ENCODE data around the gene BIRC6.

Gene BIRC6

DNA sequence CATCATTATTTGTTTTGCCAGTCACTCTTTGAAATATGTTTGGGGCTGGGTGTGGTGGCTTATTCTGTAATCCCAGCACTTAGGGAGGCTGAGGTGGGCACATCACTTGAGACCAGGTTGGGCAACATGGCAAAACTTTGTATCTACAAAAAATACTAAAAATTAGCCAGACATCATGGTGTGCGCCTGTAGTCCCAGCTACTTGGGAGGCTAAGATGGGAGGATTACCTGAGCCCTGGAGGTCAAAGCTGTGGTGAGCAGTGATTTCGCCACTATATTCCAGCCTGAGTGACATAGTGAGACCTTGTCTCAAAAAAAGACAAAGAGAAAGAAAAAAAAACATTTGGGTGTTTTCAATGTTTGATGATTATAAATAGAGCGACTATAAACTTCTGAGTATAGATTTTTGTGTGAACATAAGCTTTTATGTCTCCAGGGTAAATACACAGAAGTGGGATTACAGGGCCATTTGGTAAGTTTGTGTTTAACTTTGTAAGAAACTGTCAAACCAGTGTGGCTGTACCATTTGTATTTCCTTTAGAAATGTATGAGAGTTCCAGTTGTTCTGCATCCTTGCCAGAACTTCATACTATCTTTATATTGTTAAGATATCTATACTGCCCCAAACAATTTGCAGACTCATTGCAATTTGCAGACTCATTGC is 15.8 kb downstream of the BIRC6 start:
- DNase-seq: no peak

DNA sequence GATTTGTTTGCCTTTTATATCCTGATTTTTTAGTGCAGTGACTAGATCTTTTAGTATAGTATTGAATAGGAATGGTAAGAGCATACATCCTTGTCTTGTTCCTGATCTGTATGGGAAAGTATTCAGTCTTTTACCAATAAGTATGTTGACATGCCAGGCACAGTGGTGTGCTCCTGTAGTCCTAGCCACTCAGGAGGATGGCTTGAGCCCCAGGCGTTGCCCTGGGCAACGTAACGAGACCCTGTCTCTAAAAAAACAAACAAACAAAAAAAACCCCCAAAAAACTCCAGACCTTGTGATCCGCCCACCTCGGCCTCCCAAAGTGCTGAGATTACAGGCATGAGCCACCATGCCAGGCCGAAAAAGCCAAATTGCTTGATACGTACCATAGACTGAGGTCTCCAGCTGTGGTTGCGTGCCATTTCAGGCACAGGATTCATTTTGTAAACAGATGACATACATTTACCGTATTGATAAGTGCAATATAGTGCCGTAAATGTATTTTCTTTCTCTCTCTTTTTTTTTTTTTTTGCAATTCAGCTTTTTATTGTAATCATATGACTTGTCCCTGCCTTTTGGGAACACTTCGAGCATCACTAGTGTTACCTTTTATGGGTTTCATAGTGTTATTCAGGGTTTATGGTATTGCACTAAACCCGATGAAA is 18.5 kb downstream of the BIRC6 start:
- no peak for DNase-seq

DNA sequence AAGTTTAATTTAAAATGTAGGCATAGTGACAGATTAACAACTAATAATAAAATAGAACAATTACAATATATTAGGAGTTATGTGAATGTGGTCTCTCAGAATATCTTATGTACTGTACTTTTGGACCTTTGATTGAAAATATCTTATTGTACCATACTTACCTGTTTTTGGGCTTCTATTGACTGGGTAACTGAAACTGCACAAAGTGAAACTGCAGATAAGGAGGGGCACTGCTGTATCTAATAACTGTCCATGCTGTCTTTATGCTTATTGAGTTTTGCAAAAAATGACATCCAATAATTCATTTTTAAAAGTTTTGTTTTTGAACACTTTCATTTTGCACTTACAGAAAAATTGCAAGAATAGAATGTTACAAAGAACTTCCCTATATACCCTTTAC is 19.9 kb downstream of the BIRC6 start:
- no peak for DNase-seq

DNA sequence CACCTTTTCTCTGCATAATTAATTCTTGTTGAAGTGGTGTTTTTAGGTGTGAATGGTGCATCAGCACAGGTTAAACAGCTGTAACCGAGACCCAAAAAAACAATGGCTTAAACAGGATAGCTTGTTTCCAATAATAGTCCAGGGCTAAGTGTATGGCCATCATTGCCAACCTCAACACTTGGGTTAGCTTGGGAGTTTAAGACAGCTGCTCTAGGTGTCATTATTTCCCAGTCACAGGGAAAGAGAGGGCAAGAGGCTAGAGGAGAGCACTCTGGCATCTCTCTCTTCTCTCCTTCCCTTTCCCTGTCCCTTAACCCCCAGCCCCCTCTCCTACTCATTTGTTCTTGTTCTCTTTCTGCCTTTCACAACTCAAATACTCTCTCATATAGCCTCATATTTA is 21.1 kb downstream of the BIRC6 start:
- DNase-seq: no peak

DNA sequence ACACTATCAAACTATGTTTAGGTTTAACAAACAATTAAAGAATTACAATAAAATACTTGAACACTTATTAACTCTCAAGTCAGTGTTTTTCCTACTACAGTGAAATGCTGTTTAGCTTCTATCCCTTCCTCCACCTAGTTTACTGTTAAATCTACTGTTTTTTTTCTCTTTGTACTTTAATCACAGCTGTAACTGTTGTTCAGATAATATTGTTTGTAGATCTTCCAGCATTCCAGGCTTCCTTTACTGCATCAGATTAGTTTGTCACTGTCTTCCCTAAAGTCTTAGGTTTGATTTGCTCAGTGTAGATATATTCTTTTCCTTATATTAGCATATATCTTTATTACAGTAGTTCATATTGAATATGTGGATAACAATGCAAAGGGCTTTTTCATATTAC is 22.5 kb downstream of the BIRC6 start:
- DNase-seq: no peak

DNA sequence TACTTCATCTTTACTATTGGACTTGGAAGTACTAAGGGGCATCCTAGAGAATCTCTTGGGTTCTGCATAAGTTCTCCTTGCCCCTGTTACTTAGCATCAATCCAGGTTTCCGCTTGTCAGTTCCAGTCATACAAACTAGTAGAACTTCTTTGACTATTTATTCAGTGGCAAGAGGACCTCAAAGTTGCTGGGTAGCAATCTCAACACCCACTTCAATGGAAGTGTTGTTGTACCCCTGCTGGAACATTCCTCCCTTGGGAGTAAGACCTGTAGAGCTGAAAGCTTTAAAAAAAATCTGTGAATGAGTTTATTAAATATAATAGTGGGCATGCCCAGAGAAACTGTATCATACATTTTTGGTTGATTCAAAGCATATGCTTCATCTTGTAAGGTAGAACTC is 27.0 kb downstream of the BIRC6 start:
- DNase-seq: no peak

DNA sequence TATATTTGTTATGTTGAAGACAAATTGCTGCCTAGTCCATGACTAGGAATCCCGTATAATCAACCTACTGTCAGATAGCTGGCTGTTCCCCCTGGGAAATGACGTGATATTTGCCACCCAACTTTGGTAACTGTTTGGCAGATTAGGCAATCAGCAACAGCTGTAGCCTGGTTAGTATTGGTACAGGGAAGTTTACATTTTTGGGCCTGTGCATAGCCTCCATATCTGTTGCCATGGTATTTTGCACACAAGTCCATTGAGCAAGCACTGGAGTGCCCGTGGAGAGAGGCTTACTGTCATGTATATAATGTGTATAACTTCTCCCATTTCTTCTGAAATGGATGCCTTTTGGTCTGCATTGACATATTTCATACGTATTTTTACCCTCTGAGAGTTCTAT is 27.7 kb downstream of the BIRC6 start:
- DNase-seq: no peak

DNA sequence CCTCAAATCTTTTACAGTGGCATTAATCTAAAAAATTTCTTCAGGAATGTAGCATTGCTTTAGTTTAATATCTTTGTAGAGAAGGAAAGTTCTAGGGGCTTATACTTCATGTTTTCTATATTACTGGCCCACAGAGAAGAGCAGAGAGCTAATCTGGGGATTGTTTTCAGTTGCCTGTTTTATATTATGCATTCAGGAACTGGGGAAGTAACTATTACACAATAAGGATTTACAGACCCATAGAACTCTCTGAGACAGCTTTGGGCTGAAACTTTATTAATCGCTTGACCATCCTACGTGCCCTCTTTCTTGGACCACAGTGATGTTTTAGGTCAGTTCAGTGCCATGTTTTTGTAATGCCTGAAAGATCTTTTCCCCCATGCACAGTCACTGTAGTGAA is 29.9 kb downstream of the BIRC6 start:
- no peak for DNase-seq

DNA sequence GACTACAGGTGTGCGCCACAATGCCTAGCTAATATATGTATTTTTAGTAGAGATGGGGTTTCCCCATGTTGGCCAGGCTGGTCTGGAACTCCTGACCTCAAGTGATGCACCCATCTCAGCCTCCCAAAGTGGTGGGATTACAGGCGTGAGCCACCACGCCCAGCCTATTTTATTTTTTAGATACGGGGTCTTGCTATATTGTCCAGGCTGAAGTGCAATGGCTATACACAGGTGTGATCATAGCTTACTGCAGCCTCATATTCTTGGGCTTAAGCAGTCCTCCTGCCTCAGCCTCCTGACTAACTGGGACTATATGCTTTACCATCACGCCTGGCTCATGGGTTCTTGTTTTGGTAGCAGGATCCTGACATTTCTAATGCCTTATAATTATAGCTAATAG is 42.4 kb downstream of the BIRC6 start:
- no peak for DNase-seq

DNA sequence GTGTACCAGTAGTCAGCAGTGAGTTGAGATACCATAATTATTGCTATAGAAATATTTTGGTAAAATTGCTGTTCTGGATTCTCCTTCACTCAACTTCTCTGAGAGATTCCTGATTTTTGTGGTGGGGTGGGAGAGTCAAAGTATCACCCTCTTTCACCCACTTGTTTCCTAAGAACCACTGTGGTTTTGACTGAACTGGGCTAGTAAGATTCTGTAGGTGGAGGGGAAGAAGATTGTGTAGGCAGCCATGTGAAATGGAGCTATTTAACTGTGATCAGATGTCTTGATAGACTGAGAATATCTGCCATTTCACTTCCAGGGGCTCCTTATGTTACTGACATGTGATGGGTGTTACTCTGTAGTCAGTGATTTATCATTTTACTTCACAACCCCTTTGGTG is 45.3 kb downstream of the BIRC6 start:
- DNase-seq: no peak

DNA sequence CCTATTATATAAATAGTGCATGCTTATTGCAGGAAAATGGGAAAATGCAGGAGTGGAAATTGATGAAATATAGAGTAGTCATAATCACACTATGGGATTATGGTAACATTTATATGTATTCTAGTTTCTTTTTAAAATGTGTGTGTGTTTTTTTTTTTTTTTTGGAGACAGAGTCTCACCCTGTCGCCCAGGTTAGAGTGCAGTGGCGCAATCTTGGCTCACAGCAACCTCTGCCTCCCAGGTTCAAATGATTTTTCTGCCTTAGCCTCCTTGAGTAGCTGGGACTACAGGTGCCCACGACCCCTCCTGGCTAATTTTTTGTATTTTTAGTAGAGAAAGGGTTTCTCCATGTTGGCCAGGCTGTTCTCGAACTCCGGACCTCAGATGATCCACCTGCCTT is 47.0 kb downstream of the BIRC6 start:
- no peak for DNase-seq

DNA sequence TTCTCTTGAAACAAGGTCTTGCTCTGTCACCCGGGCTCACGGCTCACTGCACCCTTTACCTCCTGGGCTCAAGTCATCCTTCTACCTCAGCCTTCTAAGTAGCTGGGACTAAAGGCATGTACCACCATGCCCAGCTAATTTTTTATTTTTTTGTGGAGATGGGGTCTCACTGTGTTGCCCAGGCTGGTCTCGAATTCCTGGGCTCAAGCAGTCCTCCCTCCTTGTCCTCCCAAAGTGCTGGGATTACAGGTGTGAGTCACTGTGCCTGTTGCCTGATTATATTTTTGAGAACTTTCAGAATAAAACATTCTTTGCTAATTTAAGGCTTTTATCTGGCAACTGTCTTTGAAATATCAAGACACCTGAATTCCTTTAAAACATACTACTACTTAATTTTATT is 47.9 kb downstream of the BIRC6 start:
- no peak for DNase-seq

DNA sequence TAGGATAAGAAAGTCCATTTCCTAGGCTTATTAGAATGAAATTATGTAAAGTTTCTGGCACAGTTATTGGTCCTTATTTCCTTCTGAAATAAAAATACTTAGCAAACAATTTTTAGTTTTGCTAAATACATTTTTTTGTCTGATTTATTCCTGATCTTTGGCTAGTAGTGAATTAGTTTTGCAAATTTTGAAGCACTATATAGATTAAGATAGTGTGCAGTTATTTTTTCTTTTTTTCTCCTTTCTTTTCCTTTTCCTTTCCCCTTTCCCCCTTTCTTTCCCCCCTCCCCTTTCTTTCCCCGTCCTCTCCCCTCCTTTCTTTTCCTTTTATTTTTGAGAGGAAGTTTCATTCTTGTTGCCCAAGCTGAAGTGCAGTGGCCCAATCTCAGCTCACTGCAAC is 59.7 kb downstream of the BIRC6 start:
- DNase-seq: no peak

DNA sequence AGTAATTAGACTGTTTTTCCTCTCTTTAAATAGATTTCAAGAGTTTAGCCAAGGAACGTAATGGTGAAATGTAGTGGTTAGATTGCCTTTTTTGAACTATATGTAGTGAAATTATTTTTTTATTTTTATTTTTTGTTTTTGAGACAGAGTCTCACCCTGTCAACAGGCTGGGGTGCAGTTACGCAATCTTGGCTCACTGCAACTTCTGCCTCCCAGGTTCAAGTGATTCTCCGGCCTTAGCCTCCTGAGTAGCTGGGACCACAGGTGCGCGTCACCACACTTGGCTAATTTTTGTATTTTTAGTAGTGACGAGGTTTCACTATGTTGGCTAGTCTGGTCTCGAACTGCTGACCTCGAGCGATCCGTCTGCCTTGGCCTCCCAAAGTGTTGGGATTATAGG is 60.8 kb downstream of the BIRC6 start:
- no peak for DNase-seq

DNA sequence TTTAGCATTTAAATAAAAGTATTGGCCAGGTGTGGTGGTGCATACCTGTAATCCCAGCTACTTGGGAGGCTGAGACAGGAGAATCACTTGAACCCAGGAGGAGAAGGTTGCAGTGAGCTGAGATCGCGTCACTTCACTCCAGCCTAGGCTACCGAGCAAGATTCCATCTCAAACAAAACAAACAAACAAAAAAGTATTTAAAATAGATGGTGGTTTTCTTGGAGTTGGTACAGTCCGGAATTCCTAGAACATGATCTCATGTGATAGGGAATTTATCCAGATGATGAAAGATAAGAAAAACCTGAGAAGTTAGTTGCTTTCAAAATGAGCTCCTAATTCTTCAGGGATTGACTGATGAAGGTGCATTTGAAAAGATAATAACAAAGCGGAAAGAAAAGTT is 62.0 kb downstream of the BIRC6 start:
- DNase-seq: no peak

DNA sequence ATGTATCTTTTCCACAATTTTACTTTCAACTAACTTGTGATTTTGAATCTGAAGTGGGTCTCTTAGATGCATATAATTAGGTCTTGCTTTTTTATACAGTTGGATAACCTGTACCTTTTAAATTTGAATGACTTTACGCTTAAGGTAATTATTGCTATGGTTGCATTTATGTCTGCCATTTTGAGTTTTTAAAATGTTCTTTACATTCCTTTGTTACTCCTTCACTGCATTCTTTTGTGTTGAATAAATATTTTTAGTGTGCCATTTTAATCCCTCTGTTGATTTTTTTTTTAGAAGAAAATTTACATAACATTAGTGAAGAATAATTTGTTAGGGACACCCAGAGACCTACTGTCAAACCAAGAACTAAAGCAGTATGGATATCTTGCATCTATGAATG is 65.3 kb downstream of the BIRC6 start:
- no peak for DNase-seq

DNA sequence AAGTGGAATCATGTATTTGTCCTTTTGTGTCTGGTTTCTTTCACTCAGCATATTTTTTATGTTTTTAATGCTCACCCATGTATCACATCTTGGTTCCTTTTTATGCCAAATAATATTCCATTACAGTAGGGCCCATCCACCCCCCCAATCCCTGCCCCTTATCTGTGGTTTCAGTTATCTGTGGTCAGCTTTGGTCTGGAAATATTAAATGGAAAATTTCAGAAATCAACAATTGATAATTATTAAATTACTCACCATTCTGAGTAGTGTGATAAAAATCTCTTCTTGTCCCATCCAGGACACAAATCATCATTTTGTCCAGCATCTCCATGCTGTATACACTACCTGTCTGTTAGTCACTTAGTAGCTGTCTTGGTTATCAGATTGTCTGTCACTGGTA is 66.7 kb downstream of the BIRC6 start:
- DNase-seq: no peak

DNA sequence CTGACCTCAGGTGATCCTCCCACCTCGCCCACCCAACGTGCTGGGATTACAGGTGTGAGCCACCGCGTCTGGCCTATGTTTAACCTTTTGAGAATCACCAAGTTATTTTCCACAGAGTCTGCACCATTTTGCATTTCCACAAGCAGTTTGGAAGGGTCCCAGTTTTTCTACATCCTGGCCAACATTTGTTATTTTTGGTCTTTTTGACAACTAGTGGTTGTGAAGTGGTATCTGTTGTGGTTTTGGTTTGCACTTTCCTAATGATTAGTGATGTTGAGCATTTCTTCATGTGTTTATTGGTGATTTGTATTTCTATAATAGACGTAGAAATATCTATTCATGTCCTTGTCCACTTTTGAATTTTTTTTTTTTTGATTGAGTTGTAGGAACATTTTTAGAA is 67.9 kb downstream of the BIRC6 start:
- no peak for DNase-seq

DNA sequence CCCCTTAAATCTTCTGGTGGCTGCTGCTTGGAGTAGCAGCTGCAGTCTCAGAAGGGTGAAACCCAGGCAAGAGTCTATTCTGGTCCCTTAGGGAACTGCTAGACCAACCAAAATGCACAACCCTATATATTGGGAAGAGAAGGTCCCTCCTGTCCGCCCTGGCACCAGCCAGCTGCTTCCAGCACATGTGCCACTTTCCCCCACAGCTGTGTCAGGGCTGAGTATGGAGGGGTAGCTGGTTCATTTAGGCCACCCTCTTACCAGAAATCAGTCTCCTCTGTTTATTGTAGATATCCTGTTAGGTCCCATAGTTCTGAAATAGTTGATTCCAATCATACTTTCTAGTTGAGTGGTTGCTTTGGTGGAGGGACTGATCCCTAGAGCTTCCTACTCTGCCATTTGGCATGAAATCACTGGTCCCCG is 68.9 kb downstream of the BIRC6 start:
- DNase-seq: peak; percentile 40

DNA sequence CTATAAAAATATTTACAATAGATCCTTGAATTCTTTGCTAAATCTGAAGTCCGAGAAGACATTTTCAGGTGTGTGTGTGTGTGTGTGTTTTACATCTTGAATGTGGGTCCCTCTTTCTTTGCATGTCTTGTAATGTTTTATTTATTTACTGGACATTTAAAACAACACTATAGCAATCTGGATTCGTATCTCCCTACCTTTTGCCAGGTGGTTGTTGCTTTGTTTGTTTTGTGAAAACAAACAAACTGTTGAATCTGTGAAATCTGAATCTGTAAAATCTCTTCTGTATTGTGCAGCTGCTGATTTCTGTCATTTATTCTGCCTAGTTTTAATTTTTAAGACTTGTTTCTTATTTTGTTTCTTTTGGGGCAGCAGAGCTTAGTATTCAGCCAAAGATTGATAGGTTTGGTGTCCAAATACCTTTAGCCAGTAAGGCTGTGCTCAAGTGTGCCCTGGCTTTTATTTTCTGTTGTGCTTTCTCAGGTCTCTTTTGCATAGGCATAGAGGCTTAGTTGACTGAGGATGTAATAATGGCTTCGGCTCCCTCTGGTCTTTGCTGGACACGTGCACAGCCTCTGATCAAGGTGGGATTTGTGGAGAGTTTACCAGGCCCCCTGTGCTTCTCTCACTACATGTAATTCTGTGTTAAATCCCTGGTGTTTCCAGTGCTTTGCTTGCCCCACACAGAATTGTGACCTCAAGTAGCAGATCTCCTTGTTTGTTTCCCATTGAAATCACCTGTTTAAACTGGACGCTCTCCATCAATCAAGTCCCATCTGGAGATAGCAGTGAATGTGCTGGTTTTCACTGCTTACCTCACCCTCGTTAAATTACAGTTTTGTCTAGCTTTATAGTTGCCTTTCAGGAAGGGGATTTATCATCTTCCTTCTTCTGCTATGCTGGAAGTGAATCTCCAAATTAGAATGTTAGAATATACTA is 71.1 kb downstream of the BIRC6 start:
- no peak for DNase-seq

DNA sequence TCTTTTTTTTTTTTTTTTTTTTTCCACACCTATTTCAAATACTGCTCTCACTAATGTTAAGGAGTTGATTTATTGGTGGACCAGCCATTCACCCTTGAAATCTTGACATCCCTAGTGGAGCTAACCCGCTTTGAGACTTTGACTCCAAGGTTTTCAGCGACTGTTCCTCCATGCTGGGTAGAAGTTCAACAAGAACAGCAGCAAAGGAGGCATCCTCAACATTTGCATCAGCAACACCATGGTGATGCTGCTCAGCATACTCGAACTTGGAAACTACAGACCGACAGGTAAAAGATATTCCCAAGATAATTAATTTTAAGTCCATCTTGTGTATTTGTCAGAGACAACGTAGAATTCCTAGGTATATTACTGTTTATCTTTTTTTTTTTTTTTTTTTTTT is 74.0 kb downstream of the BIRC6 start:
- DNase-seq: no peak

DNA sequence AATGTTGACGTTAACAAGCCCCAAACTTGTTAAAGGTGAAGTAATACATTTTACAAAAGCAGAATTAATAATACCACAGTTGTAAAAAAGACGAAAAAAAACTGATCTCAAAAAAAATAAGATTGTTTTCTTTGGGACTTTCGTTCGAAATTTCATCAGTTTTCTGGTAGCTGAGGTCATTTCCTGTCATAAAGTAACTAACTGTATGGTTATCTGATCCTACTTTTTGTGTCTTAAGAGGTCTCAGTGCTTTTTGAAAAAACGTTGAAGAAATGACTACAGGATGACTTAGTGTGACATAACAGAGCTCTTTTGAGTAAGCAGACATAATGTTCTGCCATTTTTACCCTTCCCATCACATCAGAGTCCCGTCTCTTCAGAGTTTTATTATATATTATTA is 79.3 kb downstream of the BIRC6 start:
- no peak for DNase-seq

DNA sequence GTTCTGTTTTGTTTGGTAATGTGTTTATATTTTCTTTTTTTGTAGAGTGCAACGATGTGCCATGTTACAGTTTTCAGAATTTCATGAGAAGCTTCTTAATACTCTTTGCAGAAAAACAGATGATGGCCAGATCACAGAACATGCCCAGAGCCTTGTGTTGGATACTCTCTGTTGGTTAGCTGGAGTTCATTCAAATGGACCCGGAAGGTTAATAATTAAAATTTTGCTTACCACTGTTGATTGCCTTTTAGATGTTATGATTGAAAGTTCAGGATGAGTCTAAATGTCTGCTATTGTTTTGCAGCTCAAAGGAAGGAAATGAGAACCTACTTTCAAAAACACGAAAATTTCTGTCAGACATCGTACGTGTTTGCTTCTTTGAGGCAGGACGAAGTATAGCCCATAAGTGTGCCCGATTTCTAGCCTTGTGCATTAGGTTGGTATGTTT is 85.2 kb downstream of the BIRC6 start:
- no peak for DNase-seq

DNA sequence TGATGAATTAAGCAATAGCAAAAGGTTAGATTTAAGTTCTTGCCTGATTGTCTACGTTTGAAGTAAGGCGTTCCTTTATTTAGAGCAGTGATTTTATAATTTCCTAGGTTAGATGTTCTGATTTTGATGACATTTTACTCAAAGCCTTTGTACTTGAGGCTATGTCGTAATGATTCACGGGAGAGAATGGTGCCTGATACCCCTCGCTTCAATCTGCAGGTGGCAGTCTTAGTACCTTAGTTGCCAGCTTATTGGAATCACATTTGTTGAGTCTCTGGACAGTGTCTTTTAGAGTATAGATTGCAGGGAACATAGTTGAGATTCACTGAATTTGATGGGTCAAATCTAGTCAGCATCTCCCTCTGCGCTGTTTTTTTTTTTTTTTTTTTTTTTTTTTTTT is 89.5 kb downstream of the BIRC6 start:
- no peak for DNase-seq
